GM12891 (cell line): ENCODE measurements around the gene SORCS2.

Experiments used
- POLR2A ChIP-seq: IDR thresholded peaks from 2 replicates; pipeline ENCODE4 v1.6.1; 2011; ENCODE audit warnings: low read depth, low read length, control low read depth
- POLR2AphosphoS5 ChIP-seq: IDR thresholded peaks from 2 replicates; pipeline ENCODE4 v1.6.1; 2011; ENCODE audit warnings: low read depth, low read length, control low read depth
- TAF1 ChIP-seq: IDR thresholded peaks from 2 replicates; pipeline ENCODE4 v1.6.1; 2011; ENCODE audit warnings: low read depth, low read length, control low read depth

- TF ChIP-seq TAF1 (no peak), POLR2A (no peak), POLR2AphosphoS5 (no peak)
Measured at GRCh38 chr4:7689773-7690693, 497.7 kb downstream of the SORCS2 start.
